Measurements from ENCODE around the gene MEN1.
A peak's percentile ranks its signal among the peaks of the same experiment; 100 is the strongest.

MEN1 gene

GRCh38 chr11:64801561-64802369 lies 8.6 kb downstream of the MEN1 start:
- DNase-seq (ENCODE audit: low spot score) = no peak

DNA sequence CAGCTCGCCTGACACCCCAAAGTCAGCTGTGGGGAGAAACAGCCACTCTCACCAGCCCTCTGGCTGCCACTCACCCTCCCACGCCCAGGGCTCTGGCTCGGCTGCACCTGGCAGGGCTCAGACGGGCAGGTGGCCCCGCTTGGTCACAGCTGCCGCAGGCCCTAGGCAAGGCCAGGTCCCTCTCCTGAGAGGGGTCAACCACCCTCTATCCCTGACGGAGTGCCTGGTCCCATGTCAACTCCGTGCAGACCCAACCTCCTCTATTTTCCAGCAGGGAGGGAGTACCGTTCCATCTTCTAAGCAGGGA lies 9.2 kb downstream of the MEN1 start:
- no peak for DNase-seq (ENCODE audit: low spot score)

- no peak for DNase-seq (ENCODE audit: low spot score)
Measured at GRCh38 chr11:64800303-64801157, 9.8 kb downstream of the MEN1 start.

GRCh38 chr11:64799623-64800302 lies 10.6 kb downstream of the MEN1 start:
- no peak for DNase-seq (ENCODE audit: low spot score)

DNA sequence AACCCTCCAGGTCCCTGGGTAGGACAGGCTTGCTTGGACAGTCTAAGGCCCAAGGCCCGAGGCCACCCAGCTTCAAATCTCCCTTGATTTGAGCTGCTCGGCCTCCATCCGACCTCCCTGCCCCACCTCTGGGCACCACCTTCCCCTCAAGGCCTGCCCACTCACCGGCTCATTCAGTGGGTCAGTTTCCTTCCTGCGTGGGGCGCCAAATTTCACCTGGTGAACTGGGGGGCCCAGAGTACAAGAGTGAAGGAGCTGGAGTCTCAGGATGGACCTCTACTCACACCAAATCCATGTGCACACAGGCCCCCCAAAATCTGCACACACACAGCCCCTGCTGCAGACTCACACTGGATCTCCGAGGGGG lies 11.1 kb downstream of the MEN1 start:
- DNase-seq (ENCODE audit: low spot score) = no peak

GRCh38 chr11:64796757-64797541 lies 13.4 kb downstream of the MEN1 start:
- no peak for DNase-seq (ENCODE audit: low spot score)

GRCh38 chr11:64796047-64796756 lies 14.1 kb downstream of the MEN1 start:
- DNase-seq (ENCODE audit: low spot score) = no peak

DNA sequence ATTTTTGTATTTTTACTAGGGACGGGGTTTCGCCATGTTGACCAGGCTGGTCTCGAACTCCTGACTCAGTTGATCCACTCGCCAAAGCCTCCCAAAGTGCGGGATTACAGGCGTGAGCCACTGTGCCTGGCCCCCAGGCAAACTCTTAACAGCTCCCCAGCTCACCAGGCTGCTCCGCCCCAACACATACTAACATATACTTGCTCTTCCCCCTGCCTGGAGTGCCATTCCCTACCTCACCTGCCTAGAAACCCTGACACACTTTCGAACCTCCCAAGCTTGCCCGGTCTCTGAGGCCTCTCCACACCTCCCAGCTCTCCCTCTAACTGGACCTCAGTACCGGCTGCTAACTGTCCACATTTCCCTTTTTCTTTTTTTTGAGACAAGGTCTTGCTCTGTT lies 15.8 kb downstream of the MEN1 start:
- DNase-seq (ENCODE audit: low spot score) = no peak

DNA sequence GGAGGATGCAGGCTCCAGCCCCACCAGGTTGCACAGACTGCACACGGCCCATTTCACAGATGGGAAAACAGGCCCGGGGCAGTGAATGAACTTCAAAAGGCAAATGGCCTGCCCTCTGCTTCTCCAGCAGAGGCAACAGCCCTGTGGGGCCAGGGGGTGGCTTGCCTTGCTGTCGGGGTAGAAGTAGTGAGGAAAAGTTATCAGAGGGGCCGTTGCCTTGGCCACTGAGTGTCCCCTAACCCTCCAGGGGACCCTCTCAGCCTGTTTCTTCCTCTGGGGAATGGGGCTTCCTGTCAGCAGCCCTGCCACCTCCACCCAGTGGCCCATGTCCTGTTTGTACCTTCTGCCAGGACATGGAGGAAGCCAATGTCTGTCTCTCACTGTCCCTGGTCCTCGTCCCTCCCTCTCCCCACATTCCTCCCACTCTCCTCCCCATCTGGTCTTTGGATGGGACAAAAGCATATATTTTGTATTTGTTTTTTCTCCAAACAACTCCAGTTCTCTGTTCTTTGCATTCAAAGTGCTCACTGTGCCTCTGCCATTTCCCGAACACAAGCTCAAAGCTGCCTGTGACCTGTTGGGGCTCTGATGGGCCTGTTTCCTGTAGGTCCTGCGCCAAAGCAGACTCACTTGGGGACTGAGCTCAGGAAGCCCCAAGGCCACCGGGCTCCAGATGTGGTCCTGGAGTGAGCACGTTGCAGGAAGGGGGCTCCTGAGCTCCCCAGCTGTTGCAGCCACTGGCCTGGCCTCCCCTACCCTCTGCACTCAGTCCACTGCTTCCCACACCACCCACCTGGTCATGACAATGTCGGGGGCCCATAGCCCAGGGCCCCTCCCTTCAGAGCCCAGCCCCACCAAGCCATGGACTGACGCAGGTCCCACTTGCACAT lies 16.8 kb downstream of the MEN1 start:
- DNase-seq (ENCODE audit: low spot score) = no peak

GRCh38 chr11:64792482-64792881 lies 17.9 kb downstream of the MEN1 start:
- DNase-seq (ENCODE audit: low spot score) = no peak

DNA sequence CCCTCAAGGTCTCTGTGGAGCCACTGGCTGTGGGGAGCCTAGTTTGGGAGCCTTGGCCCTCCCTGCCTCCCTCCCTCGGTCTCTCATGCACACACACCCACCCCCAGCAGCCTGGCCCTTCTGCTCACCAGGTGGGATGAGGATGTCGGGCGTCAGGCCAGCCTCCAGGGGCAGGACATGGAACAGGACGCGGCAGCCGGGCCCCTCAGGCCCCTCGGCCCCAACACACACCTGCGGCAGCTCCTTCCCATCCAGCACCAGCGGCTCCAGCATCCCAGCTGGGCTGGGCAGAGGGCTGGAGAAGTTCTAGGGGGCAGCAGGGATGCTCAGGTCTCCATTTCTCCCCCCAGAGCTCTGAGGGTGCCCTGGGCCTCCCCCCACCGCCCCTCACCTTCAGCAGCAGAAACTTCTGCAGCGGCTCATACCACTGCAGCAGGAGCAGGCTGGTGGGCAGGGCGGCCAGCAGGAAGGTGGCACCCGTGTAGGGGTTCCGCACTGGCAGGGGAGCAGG lies 18.5 kb downstream of the MEN1 start:
- no peak for DNase-seq (ENCODE audit: low spot score)

- no peak for DNase-seq (ENCODE audit: low spot score)
Measured at GRCh38 chr11:64790205-64791095, 19.9 kb downstream of the MEN1 start.

DNA sequence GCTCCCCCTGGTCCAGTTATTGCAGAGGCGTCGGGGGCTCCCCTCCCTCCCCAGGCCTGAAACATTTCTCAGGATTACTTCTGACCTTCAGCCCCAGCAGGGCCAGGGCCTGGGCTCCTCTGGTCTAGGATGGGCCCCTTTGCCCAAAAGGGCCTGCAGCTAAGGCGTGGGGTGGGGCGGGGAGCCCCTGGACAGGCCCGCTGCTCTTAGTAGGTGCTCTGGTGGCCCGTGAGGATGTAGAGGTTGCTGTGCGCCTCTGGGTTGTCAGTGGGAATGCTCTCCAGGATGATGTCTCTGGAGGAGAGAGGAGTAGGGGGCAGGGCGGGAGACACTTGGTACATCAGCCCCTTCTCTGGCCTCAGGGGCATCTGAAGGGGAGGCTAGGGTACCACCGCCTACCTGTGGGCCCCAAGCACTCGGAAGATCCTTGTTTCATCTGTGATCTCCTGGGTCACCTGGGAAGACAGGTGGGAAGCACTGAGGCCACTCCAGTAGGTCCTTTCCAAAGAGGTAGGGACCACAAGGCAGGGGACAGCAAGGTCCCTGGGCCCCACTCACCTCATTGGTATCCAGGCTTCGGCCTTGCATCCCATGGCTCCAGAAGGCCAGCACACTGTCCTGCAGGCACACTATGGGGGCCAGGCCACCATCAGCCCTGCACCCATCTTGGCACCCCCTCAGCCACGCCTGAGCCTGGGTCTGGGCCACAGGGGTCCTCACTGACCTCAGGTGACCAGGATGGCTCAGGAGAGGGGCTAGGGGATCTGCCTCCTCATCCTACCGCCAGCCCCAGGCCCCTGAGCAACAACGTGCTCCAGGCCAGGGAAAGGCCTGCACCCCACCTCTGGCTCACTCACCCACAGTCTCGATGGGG lies 20.8 kb downstream of the MEN1 start:
- DNase-seq (ENCODE audit: low spot score) = no peak

DNA sequence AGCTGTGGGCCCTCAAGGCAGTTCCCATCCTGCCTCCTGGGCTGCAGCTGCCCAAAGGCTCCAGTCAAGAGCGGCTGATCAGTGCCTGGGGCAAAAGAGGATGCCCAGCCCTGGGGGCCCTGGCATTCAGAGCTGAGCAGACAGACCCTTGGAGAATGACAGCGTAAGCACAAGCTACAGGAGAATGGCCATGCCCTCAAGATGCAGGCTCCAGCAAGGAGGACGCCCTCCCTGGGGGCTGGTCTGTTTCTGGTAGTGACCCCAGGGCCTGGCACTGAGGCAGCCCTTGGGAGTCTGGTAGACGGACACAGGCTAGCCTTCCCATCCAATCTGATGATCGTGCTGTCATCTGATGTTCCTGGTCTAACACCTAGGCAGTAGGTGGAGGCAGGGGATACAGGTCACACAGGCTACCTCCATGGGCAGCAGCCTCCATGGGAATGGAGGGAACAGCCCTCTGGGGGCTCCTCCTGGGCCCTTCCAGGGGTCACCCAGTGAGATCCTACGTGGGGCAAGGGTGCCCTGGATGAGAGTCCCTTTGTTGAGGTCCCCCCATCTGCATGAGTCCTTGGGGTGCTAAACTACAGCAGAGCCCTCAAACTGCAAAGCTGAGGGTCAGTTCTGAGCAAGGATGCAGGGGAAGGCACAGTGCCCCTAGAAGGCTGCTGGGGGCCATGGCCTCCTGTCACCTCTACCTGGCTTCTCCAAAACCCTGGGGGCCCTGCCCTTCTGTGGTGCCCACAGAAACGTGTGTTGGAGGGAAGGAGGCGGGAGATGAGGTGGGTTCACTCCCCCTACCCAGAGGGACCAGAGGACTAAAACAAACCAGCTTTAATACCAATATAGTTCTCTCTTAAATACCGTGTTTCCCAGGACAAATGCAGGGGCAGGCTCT lies 21.8 kb downstream of the MEN1 start:
- DNase-seq (ENCODE audit: low spot score) = no peak

DNA sequence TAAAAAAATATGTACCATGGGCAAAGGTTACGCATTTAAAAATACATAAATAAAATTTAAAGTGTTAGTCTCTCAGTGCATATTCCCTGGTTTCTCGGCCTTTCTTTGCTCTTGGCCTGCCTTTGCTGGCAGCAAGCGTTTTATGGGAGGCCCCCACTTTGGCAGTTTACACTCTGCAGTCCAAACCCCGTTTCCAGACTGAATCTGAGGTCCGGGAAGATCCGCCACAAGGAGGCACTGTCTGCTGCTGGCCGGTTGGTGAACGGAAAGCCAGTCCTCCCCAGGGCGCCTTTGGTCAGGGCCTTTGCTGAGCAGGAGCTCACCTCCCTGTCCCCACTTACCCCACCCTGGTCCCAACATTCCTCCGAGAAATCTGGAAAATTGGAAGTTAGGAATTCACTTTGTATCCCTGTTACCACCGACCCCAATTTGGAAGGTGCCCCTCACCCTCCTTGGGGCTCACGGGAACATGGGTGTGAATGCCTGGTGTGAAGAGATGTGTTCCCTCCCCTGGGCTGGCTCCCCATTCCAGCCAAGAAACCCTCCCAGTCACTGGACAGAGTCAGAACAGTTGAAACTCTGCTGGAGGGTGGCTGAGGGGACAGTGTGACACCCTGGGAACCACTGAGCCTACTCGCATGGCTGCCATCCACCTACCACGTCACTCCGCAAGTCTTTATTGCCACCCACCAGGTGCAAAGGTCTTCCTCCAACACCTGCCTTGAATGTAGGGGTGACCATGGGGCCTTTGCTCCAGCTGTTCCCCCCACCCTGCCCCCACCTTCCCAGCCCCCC lies 22.6 kb downstream of the MEN1 start:
- peak; percentile 52 for DNase-seq (ENCODE audit: low spot score)

- no peak for DNase-seq (ENCODE audit: low spot score)
Measured at GRCh38 chr11:64786308-64786707, 24.0 kb downstream of the MEN1 start.
